Measurements from ENCODE around the gene TMEM208. TPM values are rescaled to one million over a fixed set of nuclear protein-coding genes. Genes with fewer than 3 reads are reported as not detected.

TMEM208 gene
- total and polyA plus RNA-seq, 12 donors: 52.1 to 289 (median 80.4) TPM

DNA sequence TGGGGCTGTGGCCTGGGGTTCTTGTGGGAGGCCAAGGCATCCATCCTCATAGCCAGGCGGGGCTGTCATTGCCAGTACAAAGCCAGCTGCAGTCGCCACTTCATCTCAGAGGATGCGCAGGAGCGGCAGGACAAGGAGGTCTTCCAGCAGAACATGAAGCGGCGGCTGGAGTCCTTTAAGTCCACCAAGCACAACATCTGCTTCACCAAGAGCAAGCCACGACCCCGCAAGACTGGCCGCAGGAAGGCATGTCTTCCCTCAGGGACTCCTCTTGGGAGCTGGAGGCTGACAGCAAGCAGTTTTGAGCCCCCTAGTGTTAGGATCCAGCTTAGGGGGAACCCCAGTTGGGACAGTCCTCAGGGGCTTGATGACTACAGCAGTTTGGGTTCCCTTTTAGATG, 37.3 kb downstream of the TMEM208 start:
- intact Hi-C loops (cut with DNase I): no loop called here
- no peaks in the 10 kb centered on the region for H3K9me3 ChIP-seq (replicated peaks in 1 of 3)
- TF ChIP-seq, protein P1, sequence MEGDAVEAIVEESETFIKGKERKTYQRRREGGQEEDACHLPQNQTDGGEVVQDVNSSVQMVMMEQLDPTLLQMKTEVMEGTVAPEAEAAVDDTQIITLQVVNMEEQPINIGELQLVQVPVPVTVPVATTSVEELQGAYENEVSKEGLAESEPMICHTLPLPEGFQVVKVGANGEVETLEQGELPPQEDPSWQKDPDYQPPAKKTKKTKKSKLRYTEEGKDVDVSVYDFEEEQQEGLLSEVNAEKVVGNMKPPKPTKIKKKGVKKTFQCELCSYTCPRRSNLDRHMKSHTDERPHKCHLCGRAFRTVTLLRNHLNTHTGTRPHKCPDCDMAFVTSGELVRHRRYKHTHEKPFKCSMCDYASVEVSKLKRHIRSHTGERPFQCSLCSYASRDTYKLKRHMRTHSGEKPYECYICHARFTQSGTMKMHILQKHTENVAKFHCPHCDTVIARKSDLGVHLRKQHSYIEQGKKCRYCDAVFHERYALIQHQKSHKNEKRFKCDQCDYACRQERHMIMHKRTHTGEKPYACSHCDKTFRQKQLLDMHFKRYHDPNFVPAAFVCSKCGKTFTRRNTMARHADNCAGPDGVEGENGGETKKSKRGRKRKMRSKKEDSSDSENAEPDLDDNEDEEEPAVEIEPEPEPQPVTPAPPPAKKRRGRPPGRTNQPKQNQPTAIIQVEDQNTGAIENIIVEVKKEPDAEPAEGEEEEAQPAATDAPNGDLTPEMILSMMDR (IDR thresholded peaks at IDR 0.05): no peak
- TF ChIP-seq POLR2A (IDR thresholded peaks at IDR 0.05): no peak
- no peaks in the 10 kb centered on the region for H3K4me1 ChIP-seq (replicated peaks in 1 of 2)
- H3K27me3 ChIP-seq: peaks cover 5% of the 10 kb centered on the region
- H3K36me3 ChIP-seq (replicated peaks in 1 of 2): no peaks in the 10 kb centered on the region
- WGBS, 4 donors: 81 to 90% (median 82%) methylated on average over 6 to 9 of the region's 9 CpGs
- H3K27ac ChIP-seq: no peak overlapping the region
- peak in 1 of 7 donors; percentile 4 for DNase-seq
- H3K4me3 ChIP-seq: no peak overlapping the region

DNA sequence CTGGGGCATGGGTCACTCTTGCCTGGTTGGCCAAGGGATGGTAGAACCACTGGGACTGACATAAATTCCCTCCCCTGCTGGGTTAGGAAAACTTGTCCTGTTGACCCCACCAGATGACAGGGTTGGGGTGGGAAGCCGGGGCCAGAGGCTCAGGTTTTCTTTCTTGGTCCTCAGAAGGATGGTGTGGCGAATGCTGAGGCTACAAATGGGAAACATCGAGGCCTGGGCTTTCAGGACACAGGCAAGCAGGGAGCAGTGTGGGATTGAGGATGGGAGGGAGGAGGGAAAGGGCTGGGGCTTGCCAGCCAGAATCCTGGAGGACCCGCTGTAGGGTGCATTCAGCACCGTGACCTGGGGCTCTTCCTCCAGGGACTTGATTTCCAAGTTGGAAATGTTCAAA, 37.9 kb downstream of the TMEM208 start:
- intact Hi-C loops (cut with DNase I): no loop called here
- no peak overlapping the region for H3K4me3 ChIP-seq
- no peaks in the 10 kb centered on the region for H3K36me3 ChIP-seq (replicated peaks in 1 of 2)
- no peak overlapping the region for H3K27ac ChIP-seq
- DNase-seq: peak in 1 of 7 donors; percentile 4
- no peaks in the 10 kb centered on the region for H3K4me1 ChIP-seq (replicated peaks in 1 of 2)
- TF ChIP-seq POLR2A (IDR thresholded peaks at IDR 0.05): no peak
- TF ChIP-seq, protein P1 (IDR thresholded peaks at IDR 0.05): no peak
- H3K9me3 ChIP-seq (replicated peaks in 1 of 3): no peaks in the 10 kb centered on the region
- H3K27me3 ChIP-seq: peaks cover 5% of the 10 kb centered on the region
- 84 to 89% (median 88%) methylated on average over 5 of the region's 5 CpGs for WGBS, 4 donors

DNA sequence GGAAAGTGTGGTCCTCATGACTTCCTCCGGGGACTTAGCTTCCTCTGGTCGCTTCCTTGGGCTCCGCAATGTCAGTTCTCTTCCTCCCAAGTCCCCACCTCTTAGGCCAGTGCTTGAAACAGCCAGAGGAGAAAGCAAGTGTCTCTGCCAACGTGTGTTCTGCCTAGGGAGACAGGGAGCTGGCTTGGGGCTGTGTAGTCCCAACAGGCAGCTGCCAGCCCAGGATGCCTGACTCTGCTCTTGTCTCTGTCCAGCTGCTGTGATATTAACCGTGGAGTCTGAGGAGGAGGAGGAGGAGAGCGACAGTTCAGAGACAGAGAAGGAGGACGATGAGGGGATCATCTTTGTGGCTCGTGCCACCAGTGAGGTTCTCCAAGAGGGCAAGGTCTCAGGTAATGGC, 38.9 kb downstream of the TMEM208 start:
- TF ChIP-seq POLR2A (IDR thresholded peaks at IDR 0.05): no peak
- TF ChIP-seq, protein P1 (IDR thresholded peaks at IDR 0.05): no peak
- no peaks in the 10 kb centered on the region for H3K4me1 ChIP-seq (replicated peaks in 1 of 2)
- WGBS, 4 donors: 69 to 71% (median 70%) methylated on average over 6 to 8 of the region's 8 CpGs
- H3K4me3 ChIP-seq: no peak overlapping the region
- no peaks in the 10 kb centered on the region for H3K9me3 ChIP-seq (replicated peaks in 1 of 3)
- intact Hi-C loops (cut with DNase I): no loop called here
- no peak for DNase-seq
- H3K27ac ChIP-seq: no peak overlapping the region
- peaks cover 5% of the 10 kb centered on the region for H3K27me3 ChIP-seq
- H3K36me3 ChIP-seq (replicated peaks in 1 of 2): no peaks in the 10 kb centered on the region

DNA sequence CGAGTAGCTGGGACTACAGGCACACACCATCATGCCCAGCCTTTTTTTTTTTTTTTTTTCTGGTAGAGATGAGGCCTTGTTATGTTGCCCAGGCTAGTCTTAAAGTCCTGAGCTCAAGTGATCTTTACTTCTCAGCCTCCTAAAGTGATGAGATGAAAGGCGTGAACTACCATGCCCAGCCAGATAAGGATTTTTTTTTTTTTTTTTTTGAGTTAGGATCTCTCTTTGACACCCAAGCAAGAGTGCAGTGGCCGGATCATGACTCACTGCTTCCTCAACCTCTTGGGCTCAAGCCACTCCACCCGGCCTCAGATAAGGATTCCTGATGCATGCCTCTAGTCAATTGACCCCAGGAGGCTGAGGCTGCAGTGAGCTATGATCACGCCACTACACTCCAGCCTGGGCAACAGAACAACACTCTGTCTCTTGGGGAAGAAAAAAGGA, 41.2 kb downstream of the TMEM208 start:
- Histone ChIP-seq H3K4me1 (replicated peaks in 1 of 2) (no peaks in the 10 kb centered on the region), H3K27me3 (peaks cover 3% of the 10 kb centered on the region), H3K27ac (peak overlapping the region in 1 of 5 donors; percentile 5), H3K36me3 (replicated peaks in 1 of 2) (no peaks in the 10 kb centered on the region), H3K4me3 (no peak overlapping the region), H3K9me3 (replicated peaks in 1 of 3) (no peaks in the 10 kb centered on the region)
- DNase-seq: peak; percentile 78 to 96 (median 94)
- TF ChIP-seq, protein P1 (IDR thresholded peaks at IDR 0.05): no peak
- TF ChIP-seq POLR2A (IDR thresholded peaks at IDR 0.05): peak in 1 of 2 donors; percentile 37
- 26 to 45% (median 32%) methylated on average over 5 of the region's 5 CpGs for WGBS, 4 donors
- intact Hi-C loops (cut with DNase I): no loop called here

All from adrenal gland (tissue), 12 donors.